Measurements from ENCODE around the gene BAIAP2.
"Not testable (repeated sequence)": the region's sequence is repeated elsewhere in the genome, so short reads cannot be mapped to it uniquely, and the experiment has no call there.

The BAIAP2 gene

GRCh38 chr17:81025741-81026129 is 9.2 kb upstream of the BAIAP2 start:
- Histone ChIP-seq H3K4me1 (ENCODE audit: insufficient read depth, insufficient read length) (peaks cover 24% of the 10 kb centered on the region), H3K4me3 (ENCODE audit: insufficient read length, low read depth) (no peak overlapping the region), H3K9me3 (ENCODE audit: insufficient read depth, low read length) (no peaks in the 10 kb centered on the region), H3K27me3 (ENCODE audit: insufficient read depth, insufficient read length) (peaks cover 8% of the 10 kb centered on the region), H3K9ac (ENCODE audit: insufficient read length, low read depth) (no peak overlapping the region), H3K36me3 (ENCODE audit: insufficient read depth, insufficient read length, low read length) (no peaks in the 10 kb centered on the region)
- DNase-seq (ENCODE audit: low read depth, low spot score), result no peak
- no peak for TF ChIP-seq YY1 (IDR thresholded peaks at IDR 0.05; ENCODE audit: insufficient read depth, insufficient read length)
- TF ChIP-seq SUZ12 (IDR thresholded peaks at IDR 0.05; ENCODE audit: extremely low read depth, insufficient read depth, insufficient read length), result no peak
- TF ChIP-seq ZNF274 (IDR thresholded peaks at IDR 0.05; ENCODE audit: low read depth, low read length), result no peak

GRCh38 chr17:81026266-81027036 is 8.5 kb upstream of the BAIAP2 start:
- DNase-seq (ENCODE audit: low read depth, low spot score), result no peak
- no peak for TF ChIP-seq SUZ12 (IDR thresholded peaks at IDR 0.05; ENCODE audit: extremely low read depth, insufficient read depth, insufficient read length)
- TF ChIP-seq ZNF274 (IDR thresholded peaks at IDR 0.05; ENCODE audit: low read depth, low read length), result no peak

GRCh38 chr17:81027038-81027437 is 7.9 kb upstream of the BAIAP2 start:
- DNase-seq (ENCODE audit: low read depth, low spot score), result no peak
- Histone ChIP-seq H3K4me1 (ENCODE audit: insufficient read depth, insufficient read length) (peaks cover 19% of the 10 kb centered on the region), H3K9me3 (ENCODE audit: insufficient read depth, low read length) (no peaks in the 10 kb centered on the region), H3K27me3 (ENCODE audit: insufficient read depth, insufficient read length) (peaks cover 8% of the 10 kb centered on the region), H3K9ac (ENCODE audit: insufficient read length, low read depth) (no peak overlapping the region), H3K4me3 (ENCODE audit: insufficient read length, low read depth) (no peak overlapping the region), H3K36me3 (ENCODE audit: insufficient read depth, insufficient read length, low read length) (no peaks in the 10 kb centered on the region)
- TF ChIP-seq SUZ12 (IDR thresholded peaks at IDR 0.05; ENCODE audit: extremely low read depth, insufficient read depth, insufficient read length), result no peak

More at GRCh38 chr17:81026266-81027036, 8.5 kb upstream of the BAIAP2 start:
- Histone ChIP-seq H3K4me1 (ENCODE audit: insufficient read depth, insufficient read length) (peaks cover 16% of the 10 kb centered on the region), H3K9ac (ENCODE audit: insufficient read length, low read depth) (no peak overlapping the region), H3K4me3 (ENCODE audit: insufficient read length, low read depth) (no peak overlapping the region), H3K36me3 (ENCODE audit: insufficient read depth, insufficient read length, low read length) (no peaks in the 10 kb centered on the region), H3K9me3 (ENCODE audit: insufficient read depth, low read length) (no peaks in the 10 kb centered on the region), H3K27me3 (ENCODE audit: insufficient read depth, insufficient read length) (peaks cover 8% of the 10 kb centered on the region)

- TF ChIP-seq SUZ12 (IDR thresholded peaks at IDR 0.05; ENCODE audit: extremely low read depth, insufficient read depth, insufficient read length) (no peak), ZNF274 (IDR thresholded peaks at IDR 0.05; ENCODE audit: low read depth, low read length) (no peak), YY1 (IDR thresholded peaks at IDR 0.05; ENCODE audit: insufficient read depth, insufficient read length) (no peak)
- H3K4me1 ChIP-seq (ENCODE audit: insufficient read depth, insufficient read length), result peaks cover 17% of the 10 kb centered on the region
- peak overlapping the region; percentile 17 for H3K9ac ChIP-seq (ENCODE audit: insufficient read length, low read depth)
- no peak for DNase-seq (ENCODE audit: low read depth, low spot score)
- H3K9me3 ChIP-seq (ENCODE audit: insufficient read depth, low read length), result no peaks in the 10 kb centered on the region
- peaks cover 4% of the 10 kb centered on the region for H3K36me3 ChIP-seq (ENCODE audit: insufficient read depth, insufficient read length, low read length)
- H3K27me3 ChIP-seq (ENCODE audit: insufficient read depth, insufficient read length), result peaks cover 10% of the 10 kb centered on the region
- no peak overlapping the region for H3K4me3 ChIP-seq (ENCODE audit: insufficient read length, low read depth)
Measured at GRCh38 chr17:81027591-81028505, 7.1 kb upstream of the BAIAP2 start.

- peak overlapping the region; percentile 17 for H3K9ac ChIP-seq (ENCODE audit: insufficient read length, low read depth)
- no peak overlapping the region for H3K4me3 ChIP-seq (ENCODE audit: insufficient read length, low read depth)
Measured at GRCh38 chr17:81028506-81028858, 6.5 kb upstream of the BAIAP2 start.

GRCh38 chr17:81029859-81030258 is 5.1 kb upstream of the BAIAP2 start:
- Histone ChIP-seq H3K9me3 (ENCODE audit: insufficient read depth, low read length) (no peaks in the 10 kb centered on the region), H3K27me3 (ENCODE audit: insufficient read depth, insufficient read length) (peaks cover 22% of the 10 kb centered on the region), H3K36me3 (ENCODE audit: insufficient read depth, insufficient read length, low read length) (peaks cover 8% of the 10 kb centered on the region), H3K4me1 (ENCODE audit: insufficient read depth, insufficient read length) (peaks cover 20% of the 10 kb centered on the region), H3K4me3 (ENCODE audit: insufficient read length, low read depth) (no peak overlapping the region), H3K9ac (ENCODE audit: insufficient read length, low read depth) (no peak overlapping the region)
- no peak for DNase-seq (ENCODE audit: low read depth, low spot score)
- no peak for TF ChIP-seq SUZ12 (IDR thresholded peaks at IDR 0.05; ENCODE audit: extremely low read depth, insufficient read depth, insufficient read length)
- TF ChIP-seq ZNF274 (IDR thresholded peaks at IDR 0.05; ENCODE audit: low read depth, low read length), result no peak
- no peak for TF ChIP-seq YY1 (IDR thresholded peaks at IDR 0.05; ENCODE audit: insufficient read depth, insufficient read length)

More at GRCh38 chr17:81028506-81028858, 6.5 kb upstream of the BAIAP2 start:
- no peak for DNase-seq (ENCODE audit: low read depth, low spot score)
- H3K9me3 ChIP-seq (ENCODE audit: insufficient read depth, low read length), result no peaks in the 10 kb centered on the region
- H3K36me3 ChIP-seq (ENCODE audit: insufficient read depth, insufficient read length, low read length), result peaks cover 8% of the 10 kb centered on the region
- H3K4me1 ChIP-seq (ENCODE audit: insufficient read depth, insufficient read length), result peaks cover 20% of the 10 kb centered on the region
- no peak for TF ChIP-seq YY1 (IDR thresholded peaks at IDR 0.05; ENCODE audit: insufficient read depth, insufficient read length)
- TF ChIP-seq ZNF274 (IDR thresholded peaks at IDR 0.05; ENCODE audit: low read depth, low read length), result no peak
- TF ChIP-seq SUZ12 (IDR thresholded peaks at IDR 0.05; ENCODE audit: extremely low read depth, insufficient read depth, insufficient read length), result no peak
- H3K27me3 ChIP-seq (ENCODE audit: insufficient read depth, insufficient read length), result peaks cover 16% of the 10 kb centered on the region

GRCh38 chr17:81030312-81030711 is 4.6 kb upstream of the BAIAP2 start:
- not testable (repeated sequence) for H3K4me3 ChIP-seq (ENCODE audit: insufficient read length, low read depth); H3K36me3 ChIP-seq (ENCODE audit: insufficient read depth, insufficient read length, low read length); DNase-seq (ENCODE audit: low read depth, low spot score); H3K9ac ChIP-seq (ENCODE audit: insufficient read length, low read depth); H3K9me3 ChIP-seq (ENCODE audit: insufficient read depth, low read length)
- Histone ChIP-seq H3K27me3 (ENCODE audit: insufficient read depth, insufficient read length) (peaks cover 18% of the 10 kb centered on the region), H3K4me1 (ENCODE audit: insufficient read depth, insufficient read length) (peaks cover 20% of the 10 kb centered on the region)
